ENCODE data around the gene PREP. TPM values are rescaled to one million over a fixed set of nuclear protein-coding genes. Genes with fewer than 3 reads are reported as not detected.

PREP gene
- total and polyA plus RNA-seq, 2 donors: 26.2 to 26.9 TPM

GRCh38 chr6:105382496-105382895 lies 20.4 kb downstream of the PREP start:
- Histone ChIP-seq H3K27ac (ENCODE audit: low read depth) (no peak overlapping the region), H3K4me1 (ENCODE audit: insufficient read depth) (peaks cover 2% of the 10 kb centered on the region), H3K36me3 (ENCODE audit: insufficient read depth) (no peaks in the 10 kb centered on the region), H3K4me3 (ENCODE audit: low read depth, low read length) (no peak overlapping the region)
- DNase-seq (ENCODE audit: extremely low spot score): no peak
- 50% methylated on average over 2 of the region's 2 CpGs for WGBS

- 79% methylated on average over 2 of the region's 2 CpGs for WGBS
- no peaks in the 10 kb centered on the region for H3K36me3 ChIP-seq (ENCODE audit: insufficient read depth)
- no peak overlapping the region for H3K27ac ChIP-seq (ENCODE audit: low read depth)
- DNase-seq (ENCODE audit: extremely low spot score): no peak
- H3K4me3 ChIP-seq (ENCODE audit: low read depth, low read length): no peak overlapping the region
- H3K4me1 ChIP-seq (ENCODE audit: insufficient read depth): peaks cover 2% of the 10 kb centered on the region
Observed at GRCh38 chr6:105380634-105381033, 22.2 kb downstream of the PREP start.

GRCh38 chr6:105375797-105376196 lies 27.1 kb downstream of the PREP start:
- no peak overlapping the region for H3K4me3 ChIP-seq (ENCODE audit: low read depth, low read length)
- H3K4me1 ChIP-seq (ENCODE audit: insufficient read depth): no peaks in the 10 kb centered on the region
- no peak overlapping the region for H3K27ac ChIP-seq (ENCODE audit: low read depth)
- 95% methylated on average over 3 of the region's 3 CpGs for WGBS
- no peak for DNase-seq (ENCODE audit: extremely low spot score)
- H3K36me3 ChIP-seq (ENCODE audit: insufficient read depth): no peaks in the 10 kb centered on the region

- no peak overlapping the region for H3K4me3 ChIP-seq (ENCODE audit: low read depth, low read length)
- no peaks in the 10 kb centered on the region for H3K36me3 ChIP-seq (ENCODE audit: insufficient read depth)
- no peak for DNase-seq (ENCODE audit: extremely low spot score)
- H3K27ac ChIP-seq (ENCODE audit: low read depth): no peak overlapping the region
- H3K4me1 ChIP-seq (ENCODE audit: insufficient read depth): no peaks in the 10 kb centered on the region
- WGBS: 79% methylated on average over 4 of the region's 4 CpGs
Observed at GRCh38 chr6:105374010-105374420, 28.9 kb downstream of the PREP start.

GRCh38 chr6:105373481-105373880 lies 29.4 kb downstream of the PREP start:
- Histone ChIP-seq H3K4me1 (ENCODE audit: insufficient read depth) (no peaks in the 10 kb centered on the region), H3K27ac (ENCODE audit: low read depth) (no peak overlapping the region), H3K4me3 (ENCODE audit: low read depth, low read length) (no peak overlapping the region), H3K36me3 (ENCODE audit: insufficient read depth) (peaks cover 2% of the 10 kb centered on the region)
- WGBS: 93% methylated on average over 6 of the region's 6 CpGs
- DNase-seq (ENCODE audit: extremely low spot score): no peak

- H3K4me3 ChIP-seq (ENCODE audit: low read depth, low read length): no peak overlapping the region
- no peaks in the 10 kb centered on the region for H3K4me1 ChIP-seq (ENCODE audit: insufficient read depth)
- WGBS: 76% methylated on average over 3 of the region's 3 CpGs
- no peak for DNase-seq (ENCODE audit: extremely low spot score)
- peaks cover 2% of the 10 kb centered on the region for H3K36me3 ChIP-seq (ENCODE audit: insufficient read depth)
- no peak overlapping the region for H3K27ac ChIP-seq (ENCODE audit: low read depth)
Observed at GRCh38 chr6:105372849-105373182, 30.1 kb downstream of the PREP start.

- H3K27ac ChIP-seq (ENCODE audit: low read depth): peak overlapping the region; percentile 41
- 87% methylated on average over 4 of the region's 4 CpGs for WGBS
- no peaks in the 10 kb centered on the region for H3K4me1 ChIP-seq (ENCODE audit: insufficient read depth)
- peaks cover 3% of the 10 kb centered on the region for H3K36me3 ChIP-seq (ENCODE audit: insufficient read depth)
- DNase-seq (ENCODE audit: extremely low spot score): no peak
- H3K4me3 ChIP-seq (ENCODE audit: low read depth, low read length): no peak overlapping the region
Observed at GRCh38 chr6:105372142-105372848, 30.6 kb downstream of the PREP start.

GRCh38 chr6:105370351-105370750 lies 32.5 kb downstream of the PREP start:
- 85% methylated on average over 1 of the region's 1 CpG for WGBS
- Histone ChIP-seq H3K27ac (ENCODE audit: low read depth) (no peak overlapping the region), H3K4me3 (ENCODE audit: low read depth, low read length) (no peak overlapping the region), H3K36me3 (ENCODE audit: insufficient read depth) (peaks cover 3% of the 10 kb centered on the region), H3K4me1 (ENCODE audit: insufficient read depth) (no peaks in the 10 kb centered on the region)
- no peak for DNase-seq (ENCODE audit: extremely low spot score)

GRCh38 chr6:105369145-105369544 lies 33.7 kb downstream of the PREP start:
- 98% methylated on average over 1 of the region's 1 CpG for WGBS
- H3K4me1 ChIP-seq (ENCODE audit: insufficient read depth): no peaks in the 10 kb centered on the region
- H3K36me3 ChIP-seq (ENCODE audit: insufficient read depth): peaks cover 3% of the 10 kb centered on the region
- no peak overlapping the region for H3K4me3 ChIP-seq (ENCODE audit: low read depth, low read length)
- no peak for DNase-seq (ENCODE audit: extremely low spot score)
- H3K27ac ChIP-seq (ENCODE audit: low read depth): no peak overlapping the region

GRCh38 chr6:105364243-105364642 lies 38.6 kb downstream of the PREP start:
- peaks cover 3% of the 10 kb centered on the region for H3K36me3 ChIP-seq (ENCODE audit: insufficient read depth)
- H3K27ac ChIP-seq (ENCODE audit: low read depth): no peak overlapping the region
- 74% methylated on average over 11 of the region's 11 CpGs for WGBS
- H3K4me1 ChIP-seq (ENCODE audit: insufficient read depth): no peaks in the 10 kb centered on the region
- DNase-seq (ENCODE audit: extremely low spot score): no peak
- H3K4me3 ChIP-seq (ENCODE audit: low read depth, low read length): no peak overlapping the region

- 27% methylated on average over 1 of the region's 1 CpG for WGBS
- H3K4me3 ChIP-seq (ENCODE audit: low read depth, low read length): no peak overlapping the region
- DNase-seq (ENCODE audit: extremely low spot score): no peak
- no peaks in the 10 kb centered on the region for H3K4me1 ChIP-seq (ENCODE audit: insufficient read depth)
- H3K27ac ChIP-seq (ENCODE audit: low read depth): no peak overlapping the region
- H3K36me3 ChIP-seq (ENCODE audit: insufficient read depth): peaks cover 4% of the 10 kb centered on the region
Observed at GRCh38 chr6:105363100-105363754, 39.7 kb downstream of the PREP start.

- H3K4me3 ChIP-seq (ENCODE audit: low read depth, low read length): no peak overlapping the region
- H3K27ac ChIP-seq (ENCODE audit: low read depth): no peak overlapping the region
- H3K36me3 ChIP-seq (ENCODE audit: insufficient read depth): peaks cover 2% of the 10 kb centered on the region
- no peaks in the 10 kb centered on the region for H3K4me1 ChIP-seq (ENCODE audit: insufficient read depth)
- DNase-seq (ENCODE audit: extremely low spot score): no peak
- 88% methylated on average over 10 of the region's 10 CpGs for WGBS
Observed at GRCh38 chr6:105359419-105360370, 43.2 kb downstream of the PREP start.

GRCh38 chr6:105357165-105357564 lies 45.7 kb downstream of the PREP start:
- 93% methylated on average over 1 of the region's 1 CpG for WGBS
- H3K4me1 ChIP-seq (ENCODE audit: insufficient read depth): no peaks in the 10 kb centered on the region
- H3K27ac ChIP-seq (ENCODE audit: low read depth): no peak overlapping the region
- DNase-seq (ENCODE audit: extremely low spot score): no peak
- no peak overlapping the region for H3K4me3 ChIP-seq (ENCODE audit: low read depth, low read length)
- peaks cover 5% of the 10 kb centered on the region for H3K36me3 ChIP-seq (ENCODE audit: insufficient read depth)
